OCI-LY3 (cell line): ENCODE measurements around the gene ART1.

Experiments
- H2AFZ ChIP-seq: fragments of 200-600, 300-600 bp; shearing (Covaris generic); 2 replicates; pipeline ENCODE4 v1.6.0; 2014; ENCODE audit warnings: antibody characterized with exemption, low read depth, low read length
- H3K27ac ChIP-seq: fragments of 200-600, 300-600 bp; sonication (generic); 2 replicates; pipeline ENCODE4 v1.5.1; 2014; ENCODE audit warnings: mild to moderate bottlenecking, low read length, moderate library complexity, mixed read lengths
- H3K27me3 ChIP-seq: fragments of 200-600, 300-600 bp; sonication (generic); 2 replicates; pipeline ENCODE4 v1.6.1; 2014; ENCODE audit warnings: low read depth, low read length, mixed read lengths
- H3K36me3 ChIP-seq: fragments of 200-600, 300-600 bp; sonication (generic); replicated peaks from 2 replicates; pipeline ENCODE3; 2014; ENCODE audit warnings: low read depth, low read length, mixed read lengths
- H3K4me1 ChIP-seq: fragments of 300-600, 200-600 bp; sonication (generic); 2 replicates; pipeline ENCODE4 v1.6.1; 2014; ENCODE audit warnings: low read length, mixed read lengths
- H3K4me2 ChIP-seq: fragments of 200-600, 300-600 bp; sonication (generic); 2 replicates; pipeline ENCODE4 v1.6.1; 2014; ENCODE audit warnings: low read length, mixed read lengths
- H3K4me3 ChIP-seq: fragments of 300-600, 200-600 bp; sonication (generic); 2 replicates; pipeline ENCODE4 v1.5.1; 2014; ENCODE audit warnings: antibody characterized with exemption, mild to moderate bottlenecking, low read length, moderate library complexity
- H3K79me2 ChIP-seq: fragments of 300-600, 200-600 bp; shearing (Covaris generic); 2 replicates; pipeline ENCODE4 v1.6.1; 2014; ENCODE audit warnings: mild to moderate bottlenecking, low read length, mixed read lengths
- H3K9ac ChIP-seq: fragments of 300-600, 200-600 bp; shearing (Covaris generic); 2 replicates; pipeline ENCODE4 v1.6.0; 2014; ENCODE audit warnings: mild to moderate bottlenecking, low read length, moderate library complexity
- H3K9me3 ChIP-seq: fragments of 200-600, 300-600 bp; shearing (Covaris generic); 2 replicates; pipeline ENCODE4 v1.6.1; 2014; ENCODE audit warnings: low read length, mixed read lengths; ENCODE audit not compliant: insufficient read depth
- H4K20me1 ChIP-seq: fragments of 200-600, 300-600 bp; sonication (generic); 2 replicates; pipeline ENCODE4 v1.6.1; 2016; ENCODE audit warnings: low read length, mixed read lengths; ENCODE audit not compliant: insufficient read depth
- CTCF ChIP-seq: fragments of 200-600, 300-600 bp; sonication (generic); IDR thresholded peaks from 2 replicates; pipeline ENCODE4 v1.5.1; 2014; ENCODE audit warnings: antibody characterized with exemption, low read length, low read depth
- EZH2phosphoT487 ChIP-seq: fragments of 200-600 bp; shearing (Covaris generic); IDR thresholded peaks from 2 replicates; pipeline ENCODE4 v1.6.1; 2018; ENCODE audit warnings: antibody characterized with exemption, mixed run types, low read depth

ART1 gene

GRCh38 chr11:3700910-3701309, 56.0 kb downstream of the ART1 start:
- H3K27ac ChIP-seq = no peak overlapping the region
- H4K20me1 ChIP-seq = no peaks in the 10 kb centered on the region
- H3K27me3 ChIP-seq = no peaks in the 10 kb centered on the region
- H3K79me2 ChIP-seq = no peaks in the 10 kb centered on the region
- no peak overlapping the region for H3K4me3 ChIP-seq
- no peak overlapping the region for H3K9ac ChIP-seq
- H3K4me2 ChIP-seq = no peak overlapping the region
- H3K36me3 ChIP-seq = peaks cover 54% of the 10 kb centered on the region
- H3K4me1 ChIP-seq = no peaks in the 10 kb centered on the region
- no peak overlapping the region for H2AFZ ChIP-seq
- TF ChIP-seq EZH2phosphoT487 = no peak
- no peak for TF ChIP-seq CTCF
- no peaks in the 10 kb centered on the region for H3K9me3 ChIP-seq

- H3K27me3 ChIP-seq = no peaks in the 10 kb centered on the region
- no peak overlapping the region for H3K27ac ChIP-seq
- H3K4me1 ChIP-seq = no peaks in the 10 kb centered on the region
- H3K36me3 ChIP-seq = peaks cover 56% of the 10 kb centered on the region
- H3K4me3 ChIP-seq = no peak overlapping the region
- no peaks in the 10 kb centered on the region for H3K79me2 ChIP-seq
- no peak overlapping the region for H3K9ac ChIP-seq
- no peak overlapping the region for H2AFZ ChIP-seq
- H4K20me1 ChIP-seq = no peaks in the 10 kb centered on the region
- H3K9me3 ChIP-seq = no peaks in the 10 kb centered on the region
- TF ChIP-seq CTCF = no peak
- no peak for TF ChIP-seq EZH2phosphoT487
- no peak overlapping the region for H3K4me2 ChIP-seq
These were observed 58.5 kb downstream of the ART1 start for GRCh38 chr11:3703383-3703782.

- Histone ChIP-seq H3K27me3 (no peaks in the 10 kb centered on the region), H3K4me2 (no peak overlapping the region), H4K20me1 (no peaks in the 10 kb centered on the region), H3K79me2 (no peaks in the 10 kb centered on the region; the same call in none of the 2 replicates), H2AFZ (no peak overlapping the region), H3K4me3 (no peak overlapping the region), H3K9me3 (no peaks in the 10 kb centered on the region), H3K4me1 (no peaks in the 10 kb centered on the region), H3K9ac (no peak overlapping the region), H3K27ac (no peak overlapping the region), H3K36me3 (peaks cover 65% of the 10 kb centered on the region)
- TF ChIP-seq EZH2phosphoT487 (no peak), CTCF (no peak)
These were observed 62.2 kb downstream of the ART1 start for GRCh38 chr11:3707176-3707575.

- H2AFZ ChIP-seq = no peak overlapping the region
- no peak overlapping the region for H3K4me3 ChIP-seq
- no peaks in the 10 kb centered on the region for H3K4me1 ChIP-seq
- H3K9me3 ChIP-seq = no peaks in the 10 kb centered on the region
- no peaks in the 10 kb centered on the region; the same call in none of the 2 replicates for H3K79me2 ChIP-seq
- peaks cover 67% of the 10 kb centered on the region for H3K36me3 ChIP-seq
- no peak overlapping the region for H3K27ac ChIP-seq
- H3K4me2 ChIP-seq = no peak overlapping the region
- no peaks in the 10 kb centered on the region for H3K27me3 ChIP-seq
- no peaks in the 10 kb centered on the region for H4K20me1 ChIP-seq
- TF ChIP-seq EZH2phosphoT487 (no peak), CTCF (no peak)
- H3K9ac ChIP-seq = no peak overlapping the region
These were observed 65.0 kb downstream of the ART1 start for GRCh38 chr11:3709977-3710376.
